ENCODE measurements around the gene ZNF845.
"Not testable (repeated sequence)": the region's sequence is repeated elsewhere in the genome, so short reads cannot be mapped to it uniquely, and the experiment has no call there.

Gene ZNF845

DNA sequence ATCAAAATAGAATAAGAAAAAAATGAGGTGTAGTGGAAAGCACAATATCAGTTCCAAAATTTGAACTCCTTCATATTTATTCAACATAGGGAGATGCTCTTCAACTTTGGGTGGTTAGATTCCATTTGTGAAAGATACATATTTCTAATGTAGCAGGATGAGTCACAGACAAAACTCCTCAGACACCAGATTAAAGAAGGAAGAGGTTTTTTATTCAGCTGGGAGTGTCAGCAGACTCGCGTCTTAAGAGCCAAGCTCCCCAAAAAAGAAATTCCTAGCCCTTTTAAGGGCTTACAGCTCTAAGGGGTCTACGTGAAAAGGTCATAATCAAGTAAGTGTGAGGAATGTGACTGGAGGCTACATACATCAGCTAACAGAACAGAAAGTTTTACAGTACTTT lies 54.6 kb downstream of the ZNF845 start:
- no peak for DNase-seq

DNA sequence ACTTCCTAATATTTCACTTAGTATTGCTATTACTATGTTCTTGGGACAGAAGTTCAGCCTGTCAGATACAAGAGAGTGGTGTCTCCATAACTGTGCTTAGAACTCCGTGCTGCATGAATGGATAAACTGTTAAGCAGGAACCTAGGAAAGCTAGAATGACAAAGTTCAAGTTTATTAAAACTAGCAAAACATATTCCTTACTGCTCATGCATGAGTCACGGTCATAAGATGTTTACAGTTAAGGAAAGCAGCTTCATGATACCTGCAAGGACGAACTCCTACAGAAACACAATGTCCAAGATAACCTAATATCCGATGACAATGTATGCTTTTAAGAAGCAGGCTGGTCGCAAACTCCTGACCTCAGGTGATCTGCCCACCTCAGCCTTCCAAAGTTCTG lies 55.4 kb downstream of the ZNF845 start:
- no peak for DNase-seq

DNA sequence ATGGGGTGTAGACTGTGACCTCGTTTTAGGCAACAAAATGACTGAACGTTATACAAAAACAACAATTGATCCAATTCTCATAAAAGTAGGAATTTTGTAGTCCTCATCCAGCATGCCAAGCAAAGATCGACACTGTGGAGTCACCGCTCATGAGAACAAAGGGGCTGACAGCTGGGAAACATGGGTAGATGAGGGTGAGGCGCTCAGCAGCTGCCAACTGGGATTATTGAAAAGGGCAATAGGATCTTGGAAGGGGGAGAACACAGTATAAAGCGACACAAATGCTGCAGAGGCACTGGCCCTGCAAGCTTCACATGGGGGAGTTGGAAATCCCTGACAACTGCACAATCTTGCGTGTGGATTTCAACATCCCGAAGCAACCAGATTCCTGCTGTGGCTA lies 56.0 kb downstream of the ZNF845 start:
- DNase-seq, result no peak

DNA sequence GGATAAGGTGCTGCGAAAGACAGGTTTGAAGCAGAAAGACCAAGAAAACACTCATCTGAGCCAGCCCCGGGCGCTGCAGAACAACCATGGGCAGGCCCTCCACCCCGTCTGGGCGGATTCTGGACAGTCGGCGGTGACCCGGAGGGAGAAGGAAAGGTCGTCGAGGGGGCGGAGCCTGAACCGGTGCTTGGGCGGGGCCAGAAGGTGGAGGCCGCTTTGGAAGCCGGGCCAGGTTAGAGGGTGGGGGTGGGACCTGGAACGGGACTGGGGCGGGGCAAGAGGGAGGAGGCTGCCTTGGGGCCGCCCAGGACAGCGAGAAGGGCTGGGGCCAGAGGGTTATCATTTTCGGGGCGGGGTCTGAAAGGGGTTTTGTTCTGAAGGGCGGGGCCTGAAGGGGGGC lies 56.4 kb downstream of the ZNF845 start:
- no peak for DNase-seq

- DNase-seq, result no peak
These were observed 61.0 kb downstream of the ZNF845 start for GRCh38 chr19:53394522-53394973.

DNA sequence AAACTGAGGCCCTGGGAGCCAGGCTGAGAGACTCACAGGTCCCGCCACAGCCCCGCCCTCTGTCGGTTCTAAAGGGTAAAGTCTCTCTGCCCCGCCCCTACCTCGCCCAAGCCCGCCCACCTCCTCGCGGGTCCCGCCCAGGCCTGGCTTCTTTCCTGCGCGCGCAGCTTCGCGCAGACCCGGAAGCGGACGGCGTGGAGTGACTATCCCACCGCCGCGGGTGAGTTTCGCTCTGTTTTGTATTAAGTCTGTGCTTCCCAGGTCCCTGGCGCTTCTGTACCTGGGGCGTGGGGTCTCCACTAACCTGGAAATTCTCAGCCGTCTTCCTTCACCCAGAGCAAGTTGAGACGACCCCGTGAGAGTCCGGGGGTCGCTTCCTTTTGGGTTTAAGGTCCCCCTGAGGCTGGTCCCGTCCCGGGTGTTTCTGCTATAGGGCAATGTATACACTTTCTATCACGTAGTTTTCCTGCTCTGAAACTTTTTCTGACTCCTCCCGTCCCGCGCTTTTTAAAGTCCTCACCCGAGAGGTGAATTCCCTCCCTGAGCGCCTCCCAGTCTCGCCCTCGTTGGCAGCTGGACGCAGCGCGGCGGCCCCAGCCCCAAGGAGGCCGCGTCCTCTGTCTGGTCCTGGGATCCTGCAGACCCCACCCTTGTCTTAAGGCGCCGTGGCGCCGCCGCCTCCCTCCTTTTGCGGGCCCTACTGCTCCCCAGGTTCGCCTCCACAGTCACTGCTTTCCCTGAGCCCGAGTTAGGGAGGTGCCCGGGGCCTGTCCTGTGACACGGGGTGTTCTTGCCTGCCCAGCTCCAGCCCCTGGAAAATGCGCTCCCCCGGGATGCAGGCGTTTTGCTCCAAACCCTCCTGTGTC lies 61.7 kb downstream of the ZNF845 start, which contains the start of gene ZNF765:
Gene ZNF765 (plus strand): TSS at position 176 of the 866 bp plus-strand sequence. CDS start 2,867 bp downstream, outside the sequence.
- peak; percentile 90 for DNase-seq

DNA sequence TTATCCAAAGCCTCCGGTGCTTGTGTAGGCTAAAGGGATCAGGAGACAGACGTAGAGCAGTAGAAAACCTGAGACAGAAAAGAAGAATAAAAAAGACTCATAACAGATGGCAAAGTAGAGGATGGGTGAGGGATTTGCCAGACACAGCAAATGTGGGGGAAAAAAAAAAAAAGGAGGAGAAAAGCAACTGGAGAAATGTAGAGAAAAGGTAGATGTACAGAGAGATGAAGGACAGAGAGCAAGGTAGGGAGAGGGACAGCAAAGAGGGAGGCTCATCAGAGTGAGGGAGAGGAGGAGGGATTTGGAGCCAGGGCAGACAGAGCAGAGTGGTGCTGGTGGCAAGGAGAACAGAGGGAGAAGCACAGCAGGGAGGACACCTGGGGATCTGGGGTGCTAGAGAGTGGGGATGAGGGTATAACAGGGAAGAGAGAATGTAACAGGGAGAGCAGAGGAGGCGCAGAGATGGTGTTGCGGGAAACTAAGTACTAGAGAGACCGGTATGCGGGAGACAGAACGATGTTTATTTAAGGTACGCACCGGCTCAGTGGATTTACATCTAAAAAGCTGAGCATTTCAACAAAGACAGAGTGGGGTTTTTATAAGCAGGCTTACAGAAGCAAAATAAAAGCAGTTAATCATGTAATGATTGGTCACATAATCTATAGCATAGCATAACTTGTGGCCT lies 62.4 kb downstream of the ZNF845 start:
- DNase-seq, result not testable (repeated sequence)

GRCh38 chr19:53396525-53396868 lies 62.9 kb downstream of the ZNF845 start:
- DNase-seq, result no peak

DNA sequence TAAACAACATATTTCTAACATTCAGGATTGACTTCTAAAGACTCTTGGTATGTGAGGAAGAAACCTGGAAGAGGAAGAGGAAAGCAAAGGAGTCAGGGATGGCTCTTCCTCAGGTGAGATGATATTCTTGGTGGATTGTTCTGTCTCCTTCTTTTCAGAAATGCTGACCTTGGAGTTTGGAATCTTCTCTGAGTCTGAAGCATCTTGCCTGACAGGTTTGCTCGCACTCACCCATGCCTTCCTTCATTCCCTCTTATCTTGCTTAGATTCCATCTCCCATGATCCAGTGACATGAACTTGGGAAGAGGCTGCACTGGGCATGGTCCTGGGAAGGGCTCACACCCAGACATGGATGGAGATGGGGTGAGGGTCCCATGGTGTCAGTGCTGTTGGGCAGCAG lies 64.4 kb downstream of the ZNF845 start:
- DNase-seq, result not testable (repeated sequence)
